HG03039 (cell line): ENCODE results near the gene USP22.

ENCODE experiments used
- ATAC-seq: cut with Tn5 transposase; IDR thresholded peaks from one replicate; pipeline ENCODE4 v1.9.1; 2021; ENCODE audit warnings: mild to moderate bottlenecking, moderate library complexity; ENCODE audit not compliant: unreplicated experiment

USP22 gene

DNA sequence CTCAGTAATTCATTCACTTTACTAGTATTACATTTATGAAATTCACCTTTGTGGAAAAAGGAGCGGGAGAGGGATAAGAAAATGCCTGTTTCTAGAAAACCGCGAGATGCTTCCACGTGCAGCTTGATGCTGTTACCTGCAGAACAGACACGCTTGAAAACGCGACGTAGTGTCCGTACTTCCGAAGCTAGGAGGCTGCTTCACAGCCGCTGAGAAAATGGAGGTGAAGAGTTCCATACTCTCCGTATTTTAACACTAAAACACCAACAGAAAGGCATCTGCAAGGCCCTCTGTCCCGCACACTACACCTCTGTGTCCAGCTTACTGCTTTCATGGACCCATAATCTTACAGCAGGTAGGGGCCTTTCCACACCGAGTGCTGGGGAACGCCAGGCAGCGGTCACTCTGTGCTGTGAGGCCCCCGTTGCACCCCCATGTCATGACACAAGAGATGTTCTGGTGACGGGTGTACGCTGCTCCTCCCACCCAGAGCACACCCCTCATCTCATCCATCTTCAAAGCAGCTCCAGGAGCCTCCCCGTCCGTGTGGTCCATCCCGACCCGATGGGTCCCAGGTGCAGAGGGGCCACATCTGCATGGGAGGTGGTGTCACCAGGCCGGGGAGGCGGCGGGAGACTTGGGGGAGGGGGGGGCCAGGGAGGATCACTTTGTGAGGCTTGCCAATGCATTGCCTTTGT lies 40.4 kb downstream of the USP22 start:
- no peak for ATAC-seq

DNA sequence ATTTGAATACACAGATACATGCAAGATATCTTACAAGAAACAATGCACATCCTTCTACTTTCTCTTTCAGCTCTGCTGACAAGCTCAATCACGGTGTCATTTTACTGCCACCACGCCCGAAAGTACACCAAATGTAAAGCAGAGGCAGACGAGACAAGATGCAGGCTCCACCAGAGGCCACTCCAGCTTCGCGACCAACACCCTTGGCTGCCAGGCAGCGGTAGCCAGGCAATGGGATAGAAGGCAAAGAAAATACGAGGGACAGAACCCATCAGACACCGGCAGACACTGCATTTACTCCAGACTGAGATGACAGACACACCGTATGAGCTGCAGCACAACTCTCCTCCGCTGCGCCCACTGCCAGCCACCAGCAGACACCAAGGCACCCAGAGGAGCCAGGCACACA lies 41.0 kb downstream of the USP22 start:
- ATAC-seq, result no peak

DNA sequence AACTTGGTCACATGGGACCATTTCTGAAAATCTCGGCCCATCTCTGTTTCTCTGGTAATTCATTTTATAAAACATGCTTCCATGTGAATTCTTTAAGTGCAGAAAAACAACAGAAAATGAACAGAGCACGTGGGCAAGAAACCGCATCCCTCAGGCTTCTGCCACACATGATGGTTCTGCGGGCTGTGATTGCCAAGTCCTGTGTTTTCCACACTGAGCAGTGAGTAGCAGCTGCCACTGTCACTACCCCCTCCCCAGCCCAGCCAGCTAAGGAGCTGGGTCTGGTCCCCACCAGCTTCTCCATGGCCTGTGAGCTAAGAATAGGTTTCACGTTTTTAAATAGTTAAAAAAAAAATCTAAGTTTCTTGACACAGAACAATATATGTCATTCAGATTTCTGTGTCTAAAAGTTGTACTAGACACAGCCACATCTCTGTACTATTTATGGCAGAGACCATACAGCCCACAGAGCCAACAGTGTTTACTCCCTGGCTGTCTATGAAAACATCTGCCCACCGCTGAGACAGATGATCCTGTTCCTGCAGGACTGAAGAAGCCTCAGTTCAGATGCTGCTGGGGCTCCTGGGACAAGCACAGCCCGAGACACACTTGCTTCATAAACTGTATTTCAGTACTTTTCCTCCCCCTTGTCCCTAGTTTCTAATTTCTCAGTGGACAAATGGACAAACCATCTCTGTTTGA lies 41.5 kb downstream of the USP22 start:
- no peak for ATAC-seq

DNA sequence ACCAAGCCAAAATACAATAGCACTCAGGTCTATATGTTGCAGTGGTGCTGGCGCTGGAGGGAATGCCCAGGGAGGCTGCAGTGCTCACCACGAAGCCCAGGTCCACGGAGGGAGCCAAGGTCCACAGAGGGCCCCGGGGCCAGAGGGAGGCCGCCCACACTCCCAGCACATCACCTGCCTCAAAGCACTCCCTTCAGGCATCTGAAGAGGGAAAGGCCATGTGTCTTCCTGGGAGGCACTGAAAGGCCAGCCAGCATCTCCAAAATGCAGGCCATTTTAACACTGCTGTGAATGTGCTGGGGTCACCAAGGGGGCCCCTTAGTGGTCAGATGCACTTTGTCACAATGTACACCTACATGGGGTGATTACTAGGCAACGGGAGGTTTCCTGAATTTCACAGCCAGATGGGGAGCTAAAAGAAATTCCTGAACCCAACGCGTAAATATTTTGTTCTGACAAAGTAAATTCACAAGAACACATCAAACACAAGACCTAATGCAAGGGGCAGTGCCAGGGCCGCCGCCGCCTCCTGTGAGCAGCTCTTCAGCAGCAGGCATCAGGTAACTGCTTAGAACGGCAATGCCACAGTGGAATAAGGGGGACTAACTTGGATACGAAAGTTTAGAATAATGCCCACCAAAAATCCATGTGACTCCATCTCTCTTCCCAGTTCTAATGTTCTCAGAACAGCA lies 42.8 kb downstream of the USP22 start:
- no peak for ATAC-seq

DNA sequence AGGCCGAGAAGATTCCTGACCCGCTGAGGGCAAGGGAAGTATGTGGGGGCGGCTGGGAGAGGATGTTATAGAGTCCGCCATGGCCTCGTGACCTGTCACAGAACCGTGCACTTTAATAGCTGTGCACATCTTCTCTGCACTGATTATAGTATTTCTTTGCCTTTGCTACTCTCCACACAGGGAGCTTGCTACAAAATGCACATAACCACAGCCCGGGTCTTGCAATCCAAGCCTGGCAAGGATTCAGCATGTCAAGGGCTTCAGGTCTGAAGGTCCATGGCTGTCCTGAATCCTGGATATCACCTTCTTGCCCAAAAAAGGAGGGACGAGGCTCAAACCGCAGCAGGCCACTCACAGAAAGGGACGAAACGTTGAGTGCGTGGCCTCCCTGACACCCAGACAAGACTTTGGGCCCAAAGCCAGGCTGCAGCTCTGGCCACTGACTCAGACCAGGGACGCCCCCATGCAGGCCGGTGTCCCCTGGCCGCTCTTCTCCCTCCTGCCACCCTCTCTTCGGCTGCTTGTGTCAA lies 43.7 kb downstream of the USP22 start:
- no peak for ATAC-seq

DNA sequence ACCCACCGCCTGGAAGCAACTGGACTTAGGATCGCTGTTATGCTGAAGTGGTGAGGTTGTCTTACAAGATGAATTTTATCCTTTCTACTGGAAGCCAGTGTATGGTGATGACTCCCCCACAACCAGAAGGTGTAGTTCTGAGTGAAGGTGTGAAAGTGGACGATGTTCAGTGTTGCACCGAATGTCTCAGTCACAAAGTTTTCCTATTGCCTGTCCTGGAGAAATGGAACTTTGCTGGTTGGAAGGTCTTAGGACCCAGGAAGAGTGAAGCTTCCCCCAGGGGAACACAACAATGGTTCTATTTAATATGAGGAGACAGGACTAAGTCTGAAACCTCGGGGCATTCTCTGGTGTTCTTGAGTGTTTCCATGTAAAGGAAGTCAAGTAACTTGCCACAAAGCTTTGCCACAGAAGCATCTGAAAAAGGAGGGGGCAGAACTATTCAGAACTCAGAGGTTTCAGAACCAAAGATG lies 44.2 kb downstream of the USP22 start:
- no peak for ATAC-seq

DNA sequence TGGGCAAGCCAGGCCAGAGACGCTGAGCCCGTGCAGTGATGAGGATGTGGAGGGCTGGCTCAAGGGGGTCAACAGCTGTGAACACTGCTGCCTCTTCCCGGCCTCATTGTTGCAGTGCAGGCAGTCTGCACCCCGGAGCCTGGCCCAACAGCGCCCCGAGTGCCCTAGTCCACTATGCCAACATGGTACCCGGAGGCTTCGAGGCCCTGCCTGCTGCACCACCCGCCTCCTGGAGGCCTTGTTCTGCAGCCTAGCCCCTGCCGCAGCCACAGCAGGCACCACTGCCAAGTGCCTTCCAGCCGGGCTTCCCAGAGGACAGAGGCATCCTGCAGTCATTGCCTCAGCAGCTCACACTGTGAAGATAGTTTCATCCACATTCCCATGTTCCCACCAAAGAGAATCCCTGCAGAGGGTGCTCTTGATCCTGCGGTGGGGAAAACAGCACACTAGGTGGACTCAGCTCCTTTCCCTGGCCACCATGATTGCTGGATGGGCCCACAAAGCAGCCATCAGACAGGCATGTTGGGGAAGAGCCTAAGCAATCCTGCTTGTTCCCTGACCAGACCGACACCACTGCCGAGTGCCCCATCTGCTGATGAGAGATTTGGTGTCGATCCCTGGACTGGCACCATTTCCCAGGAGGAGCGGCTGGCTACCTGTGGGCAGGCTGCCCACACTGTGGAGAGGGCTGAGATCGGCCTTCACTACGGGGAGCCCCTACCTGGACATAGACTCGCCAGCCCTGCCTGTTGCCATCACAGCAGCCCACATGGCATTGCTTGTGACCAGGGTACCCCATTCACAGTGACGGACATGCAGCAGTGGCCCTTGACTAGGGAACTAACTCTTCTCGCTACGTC lies 44.9 kb downstream of the USP22 start:
- no peak for ATAC-seq

DNA sequence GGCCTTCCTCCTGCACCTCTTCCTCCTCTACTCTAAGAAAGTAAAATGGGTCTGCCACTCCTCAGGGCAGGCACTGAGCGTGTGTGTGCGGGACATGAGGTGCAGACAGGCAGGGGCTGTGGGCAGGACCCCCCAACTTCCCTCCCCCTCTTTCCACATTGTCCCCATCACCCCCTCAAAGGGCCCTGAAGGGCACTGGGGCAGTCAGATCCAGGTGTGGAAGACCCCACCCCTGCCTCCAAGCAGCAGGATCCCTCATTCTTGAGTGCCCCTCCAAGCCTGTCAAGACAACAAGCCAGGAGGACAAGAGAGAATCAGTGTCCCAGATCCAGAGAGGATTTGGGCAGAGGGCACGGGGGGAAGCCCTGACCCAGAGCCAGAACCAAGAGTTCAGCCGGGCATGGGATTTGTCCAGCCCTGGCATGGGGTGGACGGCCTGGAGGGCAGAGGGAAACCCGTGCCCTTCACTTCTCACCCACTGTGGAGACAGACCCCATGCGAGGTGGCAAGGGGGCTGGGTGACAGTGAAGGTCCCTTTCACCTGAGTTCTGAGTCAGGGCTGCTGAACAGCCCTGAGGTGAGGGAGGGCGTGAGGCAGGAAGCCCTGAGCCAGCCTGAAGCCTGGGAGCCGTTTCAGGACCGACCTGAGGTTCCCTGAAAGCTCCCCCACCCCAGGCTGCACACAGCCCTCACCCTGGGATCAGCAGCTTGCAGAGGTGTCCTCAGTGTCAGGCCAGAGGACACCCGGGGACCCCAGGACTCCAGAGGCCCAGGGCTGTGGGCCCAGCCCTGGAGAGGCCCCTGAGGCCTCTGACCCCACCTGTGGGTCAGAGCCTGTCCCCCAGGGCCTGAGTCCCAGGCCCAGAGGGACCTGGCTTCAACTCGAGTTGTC lies 45.8 kb downstream of the USP22 start:
- ATAC-seq, result no peak

DNA sequence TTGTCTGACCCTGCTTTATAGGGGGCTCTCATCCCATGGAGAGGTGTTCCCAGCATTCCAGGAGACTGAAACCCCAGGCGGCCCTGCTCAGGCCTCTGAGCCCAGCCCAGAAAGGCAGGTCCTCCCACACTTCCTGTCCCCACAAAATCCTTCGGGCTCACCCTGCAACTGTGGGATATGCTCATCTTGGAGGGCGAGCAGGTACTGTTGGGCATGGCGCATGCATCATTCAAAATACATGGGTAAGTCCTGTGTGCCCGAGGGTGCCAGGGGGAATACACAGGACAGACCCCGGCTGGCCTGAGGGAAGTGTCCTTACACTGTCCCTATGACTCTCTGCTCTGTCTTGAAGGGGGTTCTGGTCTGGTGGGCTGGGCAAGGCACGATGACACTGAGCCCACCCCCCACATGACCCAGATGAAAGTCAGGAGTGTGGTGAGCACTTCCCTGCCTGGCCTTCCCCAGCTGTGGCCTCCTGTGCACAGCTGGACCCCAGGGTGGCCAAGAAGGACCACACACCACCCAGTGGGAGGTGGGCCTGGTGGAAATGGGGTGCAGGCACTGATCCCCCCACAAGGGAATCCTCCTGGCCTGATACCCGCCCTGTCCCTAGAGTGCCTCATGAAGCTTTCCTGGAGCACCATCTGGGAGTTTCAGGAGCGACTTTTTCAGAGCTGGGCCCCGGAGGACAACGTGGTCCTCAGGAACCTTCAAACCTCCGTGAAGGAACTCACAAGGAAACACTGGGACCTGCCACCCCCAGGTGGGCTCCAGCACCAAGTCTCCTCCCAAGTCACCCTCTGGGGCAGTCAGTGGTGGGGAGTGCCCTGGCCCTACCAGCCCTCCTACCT lies 46.7 kb downstream of the USP22 start:
- ATAC-seq, result no peak

DNA sequence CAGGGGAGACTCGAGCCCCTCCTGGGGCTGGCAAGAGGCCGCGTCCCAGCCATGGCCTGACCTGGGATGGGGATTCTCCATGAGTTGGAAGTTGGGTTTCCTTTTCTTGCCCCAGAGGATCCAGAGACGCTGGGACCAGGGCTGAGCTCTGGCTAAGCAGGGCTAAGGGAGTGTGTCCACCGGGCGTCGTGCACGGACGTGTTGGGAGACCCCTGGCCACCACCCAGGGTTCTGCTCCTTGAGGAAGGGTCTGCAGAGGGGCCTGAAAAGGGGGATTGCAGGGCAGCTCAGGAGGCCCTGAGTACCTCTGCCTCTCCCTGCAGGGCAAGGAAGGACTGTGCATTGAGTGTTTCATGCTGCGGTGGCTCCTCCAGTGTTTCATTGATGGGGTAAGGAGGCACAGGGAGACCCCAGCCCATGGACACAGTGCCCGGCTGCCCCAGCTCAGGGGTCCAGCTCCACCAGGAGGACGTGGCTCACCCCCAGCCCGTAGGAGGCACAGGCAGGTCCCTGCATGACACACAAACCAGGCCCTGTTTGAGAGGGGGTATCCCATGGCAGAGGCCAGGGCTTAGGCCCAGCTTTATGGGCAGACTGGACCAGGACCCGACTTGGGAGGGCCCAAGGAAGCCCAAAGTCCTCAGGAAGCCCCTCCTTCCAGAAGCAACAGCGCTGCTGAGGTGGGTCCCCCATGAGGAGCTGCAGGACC lies 47.5 kb downstream of the USP22 start:
- no peak for ATAC-seq

DNA sequence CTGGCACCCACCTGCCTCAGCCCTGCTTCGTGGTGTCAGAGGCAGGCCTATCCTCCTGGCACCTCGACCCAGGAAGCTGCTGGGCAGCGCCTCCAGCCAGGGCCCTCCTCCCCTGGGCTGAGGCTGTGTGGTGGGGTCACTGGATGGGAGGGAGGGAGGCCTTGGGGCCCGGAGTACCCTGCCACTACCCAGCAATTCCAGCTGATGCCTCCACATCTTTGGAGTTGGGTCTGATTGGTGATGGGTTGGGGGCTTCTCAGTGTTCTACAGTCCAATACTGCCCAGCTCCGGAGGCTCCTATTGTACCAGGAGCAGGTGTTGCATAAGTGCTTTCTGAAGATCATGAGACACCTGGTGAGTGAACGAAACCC lies 48.0 kb downstream of the USP22 start:
- ATAC-seq, result no peak

DNA sequence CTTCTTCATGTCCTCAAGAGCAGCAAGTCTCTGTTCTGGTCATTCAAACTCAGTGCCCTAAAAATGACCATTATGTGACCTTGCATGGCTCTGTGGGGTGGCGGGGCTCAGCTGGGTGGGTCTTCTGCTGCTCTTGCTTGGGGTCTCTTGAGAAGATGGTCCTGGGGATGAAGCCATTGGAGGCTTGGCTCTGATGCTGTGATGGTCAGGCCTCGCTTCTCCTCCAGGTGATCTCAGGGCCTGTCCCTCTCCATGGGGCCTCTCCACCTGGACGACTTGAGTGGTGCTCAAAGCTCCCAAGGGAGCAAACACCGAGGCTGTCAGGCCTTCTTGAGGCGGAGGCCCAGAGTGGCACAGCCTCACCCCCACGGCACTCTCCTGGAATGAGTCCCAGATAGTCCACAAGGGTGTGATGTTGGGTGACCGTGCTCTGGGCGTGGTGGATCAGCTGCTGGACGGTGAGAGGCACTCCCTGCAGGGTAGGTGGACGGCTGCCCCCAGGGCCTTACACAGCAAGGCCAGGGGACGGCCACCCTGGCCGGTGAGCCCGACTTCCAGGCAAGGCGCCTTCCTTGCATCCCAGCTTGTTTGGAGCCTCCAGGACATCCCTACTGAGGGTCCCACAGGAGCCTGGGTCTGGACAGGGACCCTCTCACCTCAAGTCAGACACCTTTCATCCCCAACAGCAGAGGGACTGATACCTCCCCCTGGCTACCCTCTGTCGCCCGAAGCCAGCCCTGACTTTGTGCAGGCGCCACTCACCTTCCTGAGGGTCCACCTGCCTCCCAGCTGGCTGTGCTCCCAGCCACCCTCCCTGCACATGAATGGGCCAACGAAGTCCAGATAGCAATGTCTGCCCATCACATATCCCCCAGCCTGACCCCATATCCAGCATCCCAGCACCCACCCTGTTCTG lies 48.7 kb downstream of the USP22 start:
- no peak for ATAC-seq

DNA sequence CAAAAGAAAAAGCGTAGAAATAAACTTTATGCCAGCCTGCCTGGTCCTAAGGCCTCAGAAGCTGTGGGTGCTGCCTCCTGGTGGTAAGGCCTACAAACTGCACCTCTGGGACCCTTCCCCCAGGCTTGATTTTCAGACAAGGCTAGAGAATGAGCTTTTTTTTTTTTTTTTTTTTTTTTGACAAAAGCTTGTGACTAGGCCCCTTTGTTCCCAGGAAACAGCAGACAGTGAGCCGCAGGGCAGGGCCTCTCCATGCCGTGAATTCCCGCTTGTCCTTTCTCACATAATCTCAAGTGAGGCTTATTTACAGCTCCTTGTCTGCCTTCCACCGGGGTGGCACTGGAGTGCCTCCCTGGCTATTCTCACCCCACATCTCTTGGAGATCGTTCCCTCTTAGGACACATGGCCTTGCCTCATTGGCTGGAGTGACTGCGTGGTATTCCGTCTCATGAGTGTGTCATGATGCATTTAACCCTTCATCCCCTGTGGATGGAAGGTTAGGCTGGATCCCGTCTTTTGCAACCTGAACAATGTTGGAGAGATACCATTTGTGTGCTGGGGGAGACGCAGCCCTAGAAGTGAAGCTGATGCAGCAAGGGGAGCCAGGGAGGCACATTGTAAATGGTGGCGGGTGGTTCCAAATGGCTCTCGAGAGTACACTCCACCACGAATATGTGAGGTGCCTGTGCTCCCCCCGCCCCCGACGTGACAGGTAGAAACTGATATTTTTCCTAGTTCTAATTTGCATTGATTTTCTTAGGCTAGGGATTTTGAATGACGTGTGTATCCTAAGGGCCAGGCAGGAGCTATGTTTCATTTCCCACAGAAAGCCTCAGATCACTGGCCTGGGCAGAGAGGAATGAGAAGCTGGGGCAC lies 49.6 kb downstream of the USP22 start:
- no peak for ATAC-seq

DNA sequence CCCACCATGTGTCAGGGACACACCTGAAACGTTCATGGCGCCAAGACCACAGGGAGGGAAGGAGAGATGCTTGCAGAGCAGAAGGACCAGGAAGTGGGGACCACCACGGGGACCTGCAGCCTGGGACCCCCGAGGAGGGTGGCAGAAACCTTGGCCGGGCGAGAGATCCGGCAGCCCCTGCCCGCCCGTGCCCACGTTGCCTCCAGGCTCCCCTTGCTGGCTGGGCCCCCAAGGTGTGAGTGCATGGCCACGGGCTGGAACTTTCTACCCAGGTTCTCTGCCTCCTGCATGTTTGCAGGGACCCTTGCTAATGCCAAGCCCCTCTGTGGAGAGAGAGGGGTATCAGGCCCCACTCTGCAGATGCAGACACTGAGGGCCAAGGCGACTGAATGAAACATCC lies 50.4 kb downstream of the USP22 start:
- no peak for ATAC-seq

DNA sequence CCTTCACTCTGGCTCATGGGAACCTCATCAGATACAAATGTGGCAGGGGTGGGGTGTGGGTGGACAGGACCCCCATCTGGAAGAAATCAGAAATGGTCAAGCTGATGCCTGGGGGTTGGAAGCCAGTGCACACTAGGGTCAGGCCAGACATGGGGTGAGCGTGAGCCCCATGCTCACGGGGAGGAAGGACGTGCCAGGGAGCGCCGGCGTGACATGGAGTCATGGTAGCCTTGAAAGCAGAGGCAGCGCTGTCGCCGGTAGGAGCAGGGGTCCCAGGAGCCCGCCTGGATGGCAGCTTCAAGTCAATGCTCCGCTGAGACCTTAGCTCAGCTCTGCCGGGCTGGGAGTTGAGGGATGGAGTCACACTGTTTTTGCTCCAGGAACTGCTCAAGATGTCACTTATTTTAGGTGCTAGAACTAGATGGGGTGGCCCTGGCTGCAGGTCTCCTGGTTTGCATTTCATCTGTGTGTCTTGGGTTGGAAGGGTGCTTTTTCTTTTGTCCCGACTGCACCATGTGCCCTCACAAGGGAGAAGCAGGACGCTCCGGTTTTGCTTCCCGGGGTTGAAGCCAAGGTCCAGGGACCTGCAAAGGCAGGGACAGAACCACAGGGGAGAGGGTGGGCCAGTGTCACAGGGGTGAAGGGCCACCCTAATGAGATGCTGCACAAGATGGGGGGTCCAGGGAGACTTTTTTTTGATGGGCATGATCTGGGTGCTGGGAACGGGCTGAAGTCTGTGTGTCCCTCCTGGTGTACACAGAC lies 51.4 kb downstream of the USP22 start:
- no peak for ATAC-seq
